ENCODE results near the gene SAMD4A.

- no peak for TF ChIP-seq POLR2AphosphoS5 (IDR thresholded peaks at IDR 0.05)
- no peak for TF ChIP-seq POLR2A (IDR thresholded peaks at IDR 0.05)
- no peak for TF ChIP-seq CTCF (IDR thresholded peaks at IDR 0.05)
These were observed 242.8 kb downstream of the SAMD4A start for GRCh38 chr14:54809767-54810166.

Measured in stomach (tissue), 4 donors.